ENCODE measurements around the gene IL15RA.
"Not testable (repeated sequence)": the region's sequence is repeated elsewhere in the genome, so short reads cannot be mapped to it uniquely, and the experiment has no call there.

IL15RA gene

GRCh38 chr10:5930272-5930671 lies 47.1 kb downstream of the IL15RA start:
- DNase-seq (ENCODE audit: low read depth in 2 of 2, low spot score in 1 of 2), result no peak

GRCh38 chr10:5929442-5929841 lies 47.9 kb downstream of the IL15RA start:
- DNase-seq (ENCODE audit: low read depth in 2 of 2, low spot score in 1 of 2), result no peak

- no peak for DNase-seq (ENCODE audit: low read depth in 2 of 2, low spot score in 1 of 2)
Observed at GRCh38 chr10:5927306-5927705, 50.0 kb downstream of the IL15RA start.

- no peak for DNase-seq (ENCODE audit: low read depth in 2 of 2, low spot score in 1 of 2)
Observed at GRCh38 chr10:5924889-5925288, 52.5 kb downstream of the IL15RA start.

- DNase-seq (ENCODE audit: low read depth in 2 of 2, low spot score in 1 of 2), result no peak
Observed at GRCh38 chr10:5921746-5922145, 55.6 kb downstream of the IL15RA start.

- no peak for DNase-seq (ENCODE audit: low read depth in 2 of 2, low spot score in 1 of 2)
Observed at GRCh38 chr10:5919568-5919967, 57.8 kb downstream of the IL15RA start.

GRCh38 chr10:5918763-5919162 lies 58.6 kb downstream of the IL15RA start:
- DNase-seq (ENCODE audit: low read depth in 2 of 2, low spot score in 1 of 2), result no peak

GRCh38 chr10:5917305-5917704 lies 60.0 kb downstream of the IL15RA start:
- DNase-seq (ENCODE audit: low read depth in 2 of 2, low spot score in 1 of 2), result no peak

GRCh38 chr10:5915451-5915850 lies 61.9 kb downstream of the IL15RA start:
- no peak for DNase-seq (ENCODE audit: low read depth in 2 of 2, low spot score in 1 of 2)

GRCh38 chr10:5913736-5914135 lies 63.6 kb downstream of the IL15RA start:
- no peak for DNase-seq (ENCODE audit: low read depth in 2 of 2, low spot score in 1 of 2)

- no peak for DNase-seq (ENCODE audit: low read depth in 2 of 2, low spot score in 1 of 2)
Observed at GRCh38 chr10:5911670-5912069, 65.7 kb downstream of the IL15RA start.

GRCh38 chr10:5910323-5911100 lies 66.8 kb downstream of the IL15RA start:
- no peak for DNase-seq (ENCODE audit: low read depth in 2 of 2, low spot score in 1 of 2)

- not testable (repeated sequence) for DNase-seq (ENCODE audit: low read depth in 2 of 2, low spot score in 1 of 2)
Observed at GRCh38 chr10:5908676-5909075, 68.7 kb downstream of the IL15RA start.

- DNase-seq (ENCODE audit: low read depth in 2 of 2, low spot score in 1 of 2), result no peak
Observed at GRCh38 chr10:5906651-5907050, 70.7 kb downstream of the IL15RA start.

- DNase-seq (ENCODE audit: low read depth in 2 of 2, low spot score in 1 of 2), result no peak
Observed at GRCh38 chr10:5905854-5906507, 71.4 kb downstream of the IL15RA start.

GRCh38 chr10:5904227-5904626 lies 73.1 kb downstream of the IL15RA start:
- no peak for DNase-seq (ENCODE audit: low read depth in 2 of 2, low spot score in 1 of 2)

GRCh38 chr10:5903563-5903962 lies 73.8 kb downstream of the IL15RA start:
- DNase-seq (ENCODE audit: low read depth in 2 of 2, low spot score in 1 of 2), result no peak

- DNase-seq (ENCODE audit: low read depth in 2 of 2, low spot score in 1 of 2), result no peak
Observed at GRCh38 chr10:5902511-5903274, 74.7 kb downstream of the IL15RA start.

Data from stimulated activated CD8-positive, alpha-beta memory T cell treated with anti-CD3 and anti-CD28 coated beads, Interleukin-4, amount 100 ng/mL, for 1 hour (primary cell).